COLO829 (cell line): ENCODE measurements around the gene C11orf98.
"Not testable (repeated sequence)": the region's sequence is repeated elsewhere in the genome, so short reads cannot be mapped to it uniquely, and the experiment has no call there.

ENCODE experiments used
- DNase-seq: peaks from one replicate; pipeline ENCODE4 v3.0.0; 2012; ENCODE audit warnings: low spot score

Gene C11orf98

GRCh38 chr11:62665075-62665598, at the start of gene C11orf98, which contains the start of gene CSKMT:
C11orf98 (minus strand) TSS chr11:62665210; CDS start chr11:62665169, 41 bp downstream.
CSKMT (plus strand) TSS chr11:62665312; CDS start chr11:62665880, 568 bp downstream.
- peak; percentile 93 for DNase-seq

DNA sequence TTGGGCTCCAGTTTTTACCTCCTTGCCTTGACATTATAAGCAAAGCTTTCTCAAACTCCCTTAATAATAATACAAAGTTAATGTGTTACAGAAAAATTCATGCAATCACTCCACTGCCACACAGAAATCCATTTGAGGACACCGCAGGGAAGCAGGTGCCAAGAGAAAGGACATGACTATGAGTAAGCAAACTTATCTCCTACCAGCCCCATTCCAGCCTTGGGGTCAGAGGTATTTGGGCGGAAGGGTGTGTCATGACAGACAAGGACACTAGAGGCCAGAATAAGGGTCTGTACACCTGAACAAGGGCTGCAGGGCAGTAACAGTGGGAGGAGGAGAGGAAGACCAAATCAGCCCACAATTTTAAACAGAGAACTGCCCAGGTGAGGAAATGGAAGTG, 48.3 kb upstream of the C11orf98 start:
- DNase-seq: no peak

DNA sequence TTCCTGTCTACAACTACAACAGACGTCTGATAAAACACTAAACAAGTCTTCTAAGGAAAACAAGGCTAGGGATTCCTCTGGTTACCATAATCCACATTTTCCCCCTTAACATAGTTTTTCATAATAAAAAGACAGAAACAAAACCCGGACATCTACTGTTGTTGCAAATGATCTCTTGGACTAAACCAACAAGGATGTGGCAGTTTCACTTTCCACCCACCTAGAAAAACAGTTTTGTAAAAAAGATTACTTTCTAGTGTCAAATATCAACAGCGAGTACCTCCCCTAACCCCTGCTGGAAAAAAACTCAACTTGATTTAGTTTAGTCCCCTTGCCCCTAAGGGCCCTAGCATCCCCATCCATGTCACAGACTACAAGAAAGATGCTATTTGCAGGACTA, 47.9 kb upstream of the C11orf98 start:
- no peak for DNase-seq

DNA sequence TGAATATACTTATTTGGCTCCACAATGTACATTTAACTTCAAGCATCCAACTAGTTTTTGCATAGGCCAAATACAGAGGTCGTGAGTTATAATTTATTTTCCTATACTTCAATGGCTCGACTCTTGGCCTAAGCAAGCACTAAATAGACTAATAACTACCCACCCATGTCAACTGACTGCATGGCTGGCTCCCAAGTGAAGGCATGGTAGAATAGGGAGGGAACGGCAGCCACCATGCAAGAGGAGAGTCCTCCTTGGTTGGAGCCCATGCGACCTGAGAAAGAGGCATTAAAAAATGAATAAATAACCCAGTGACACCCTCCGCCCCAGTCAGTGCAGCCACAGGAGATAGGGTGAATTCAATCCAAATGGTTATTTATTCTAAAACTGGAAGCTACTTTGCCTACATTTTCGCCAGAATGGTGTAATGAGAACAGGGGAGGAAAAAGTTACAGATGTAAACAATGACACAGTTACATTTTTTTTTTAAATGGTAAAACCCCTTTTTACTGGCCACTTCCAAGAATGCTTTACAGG, 47.3 kb upstream of the C11orf98 start:
- DNase-seq: no peak

DNA sequence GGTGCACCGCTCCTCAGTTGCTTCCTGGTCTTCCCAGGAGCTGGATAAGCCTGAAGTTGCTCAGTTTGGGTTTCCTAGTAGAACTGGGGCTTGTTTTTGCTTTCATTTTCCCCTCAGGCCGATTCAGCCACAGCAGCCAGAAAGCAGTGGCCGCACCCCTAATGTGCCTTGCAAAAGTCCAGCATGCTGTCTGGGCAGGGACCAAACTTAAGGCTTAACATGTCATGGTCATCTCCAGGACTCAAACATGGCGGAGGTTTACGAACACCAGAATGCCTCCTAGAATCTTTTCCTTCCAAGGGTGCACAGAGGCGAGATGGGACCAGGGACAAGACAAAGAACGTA, 45.0 kb upstream of the C11orf98 start:
- no peak for DNase-seq

GRCh38 chr11:62709247-62710000, 44.4 kb upstream of the C11orf98 start:
- peak; percentile 94 for DNase-seq

DNA sequence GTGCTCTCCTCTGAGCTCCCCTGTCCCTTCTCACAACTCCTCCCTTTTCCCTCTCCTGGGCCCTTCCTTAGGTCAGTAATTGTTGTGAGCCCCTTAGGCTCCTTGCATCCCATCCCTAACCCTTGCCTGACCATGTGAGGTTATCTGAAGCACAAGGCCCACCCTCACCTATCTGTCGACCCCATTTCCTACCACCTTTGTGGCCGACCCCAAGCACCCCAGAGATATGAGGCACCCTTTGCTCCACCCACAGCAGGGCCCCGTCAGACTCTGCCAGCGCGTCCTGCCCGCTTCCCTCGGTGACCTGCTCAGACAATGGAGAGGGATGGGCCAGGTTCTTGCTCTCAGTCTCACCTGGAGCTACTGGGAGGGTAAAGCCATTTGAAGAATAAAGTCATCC, 43.8 kb upstream of the C11orf98 start:
- no peak for DNase-seq

DNA sequence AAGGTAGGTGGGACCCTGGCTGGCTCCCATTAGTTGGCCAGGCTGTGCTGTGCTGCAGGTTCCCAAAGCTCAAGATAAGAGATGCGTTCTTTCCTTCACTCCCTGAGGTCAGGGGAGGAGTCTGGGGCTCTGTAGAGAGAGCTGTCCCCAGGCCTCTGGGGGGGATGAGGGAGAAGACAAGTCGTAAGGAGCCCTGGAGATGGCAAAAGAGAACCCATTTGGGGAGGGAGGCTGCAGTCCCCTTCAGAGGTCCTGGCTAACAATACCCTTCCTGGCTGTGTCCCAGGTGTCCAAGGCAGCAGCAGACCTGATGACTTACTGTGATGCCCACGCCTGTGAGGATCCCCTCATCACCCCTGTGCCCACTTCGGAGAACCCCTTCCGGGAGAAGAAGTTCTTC, 43.4 kb upstream of the C11orf98 start:
- DNase-seq: no peak

GRCh38 chr11:62707277-62707861, 42.4 kb upstream of the C11orf98 start, which contains the start of the genes BSCL2 and GNG3:
BSCL2 (minus strand) TSS chr11:62707424; CDS start chr11:62707195, 229 bp downstream.
GNG3 (plus strand) TSS chr11:62707676; CDS start chr11:62708296, 620 bp downstream.
- DNase-seq: no peak

GRCh38 chr11:62706850-62707247, 41.8 kb upstream of the C11orf98 start:
- DNase-seq: no peak

DNA sequence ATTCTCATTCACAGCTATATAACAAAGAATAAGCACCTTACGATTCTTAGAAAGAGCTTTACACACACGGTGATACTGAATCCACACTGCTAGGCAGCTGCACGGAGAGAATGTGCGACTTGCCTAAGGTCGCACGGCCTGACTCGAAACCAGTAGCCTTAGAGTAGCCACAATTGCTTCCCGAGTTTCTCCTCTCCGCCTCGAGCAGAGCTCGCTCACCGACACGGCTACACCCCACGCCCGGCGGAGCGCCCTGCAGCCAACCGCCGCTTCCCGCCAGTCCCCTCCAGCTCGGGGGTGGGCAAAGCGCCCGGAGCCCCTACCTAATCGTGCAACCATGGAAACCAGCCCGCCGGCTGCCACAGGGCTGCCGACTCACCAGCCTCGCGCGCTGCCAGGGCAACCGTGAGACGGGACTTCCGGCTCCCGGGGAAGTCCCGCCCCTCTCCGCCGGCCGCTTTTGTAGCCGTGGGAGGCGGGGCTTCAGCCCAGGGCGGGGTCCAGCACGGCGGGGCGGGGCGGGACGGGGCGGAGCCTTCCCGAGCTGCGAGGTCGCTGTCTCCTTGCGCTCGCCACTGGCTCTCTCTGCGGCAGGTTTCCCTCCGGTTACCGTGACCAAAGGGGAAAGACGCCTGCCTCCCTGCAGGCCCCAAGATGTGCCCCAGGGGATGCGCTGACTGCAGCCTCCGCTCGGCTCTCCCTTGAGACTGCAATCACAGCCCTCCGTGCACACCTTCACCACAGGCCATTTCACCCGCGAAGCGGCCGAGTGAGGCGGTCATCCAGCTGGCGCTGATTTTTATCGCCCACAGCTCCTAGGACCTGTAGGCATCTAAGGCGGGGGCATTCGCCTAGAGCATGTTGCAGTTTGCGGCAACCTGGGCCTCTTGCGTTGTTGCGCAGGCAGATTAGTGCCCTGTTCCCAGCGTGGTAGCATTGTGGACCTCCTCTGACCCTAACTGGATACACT, 41.2 kb upstream of the C11orf98 start:
- peak; percentile 87 for DNase-seq

GRCh38 chr11:62705413-62705812, 40.4 kb upstream of the C11orf98 start:
- peak; percentile 16 for DNase-seq

GRCh38 chr11:62703921-62704320, 38.9 kb upstream of the C11orf98 start:
- not testable (repeated sequence) for DNase-seq

DNA sequence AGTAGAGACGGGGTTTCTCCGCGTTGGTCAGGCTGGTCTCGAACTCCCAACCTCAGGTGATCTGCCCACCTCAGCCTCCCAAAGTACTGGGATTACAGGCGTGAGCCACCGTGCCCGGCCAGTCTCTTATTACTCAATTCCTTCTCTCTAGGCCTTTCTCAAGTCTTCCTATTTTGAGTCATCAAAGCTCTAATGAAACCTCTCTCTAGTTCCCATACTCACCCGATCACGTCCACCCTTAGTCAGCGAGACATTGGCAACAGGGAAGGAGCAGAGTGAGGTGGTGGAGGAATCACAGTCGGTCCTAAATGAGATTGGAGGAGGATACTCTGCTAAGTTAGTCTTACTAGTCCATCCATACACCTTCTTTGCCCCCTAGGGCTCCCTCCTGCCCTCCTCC, 37.2 kb upstream of the C11orf98 start:
- DNase-seq: no peak

- DNase-seq: peak; percentile 36
Observed at GRCh38 chr11:62694455-62695167, 29.6 kb upstream of the C11orf98 start.

GRCh38 chr11:62693624-62694023, 28.6 kb upstream of the C11orf98 start:
- not testable (repeated sequence) for DNase-seq

DNA sequence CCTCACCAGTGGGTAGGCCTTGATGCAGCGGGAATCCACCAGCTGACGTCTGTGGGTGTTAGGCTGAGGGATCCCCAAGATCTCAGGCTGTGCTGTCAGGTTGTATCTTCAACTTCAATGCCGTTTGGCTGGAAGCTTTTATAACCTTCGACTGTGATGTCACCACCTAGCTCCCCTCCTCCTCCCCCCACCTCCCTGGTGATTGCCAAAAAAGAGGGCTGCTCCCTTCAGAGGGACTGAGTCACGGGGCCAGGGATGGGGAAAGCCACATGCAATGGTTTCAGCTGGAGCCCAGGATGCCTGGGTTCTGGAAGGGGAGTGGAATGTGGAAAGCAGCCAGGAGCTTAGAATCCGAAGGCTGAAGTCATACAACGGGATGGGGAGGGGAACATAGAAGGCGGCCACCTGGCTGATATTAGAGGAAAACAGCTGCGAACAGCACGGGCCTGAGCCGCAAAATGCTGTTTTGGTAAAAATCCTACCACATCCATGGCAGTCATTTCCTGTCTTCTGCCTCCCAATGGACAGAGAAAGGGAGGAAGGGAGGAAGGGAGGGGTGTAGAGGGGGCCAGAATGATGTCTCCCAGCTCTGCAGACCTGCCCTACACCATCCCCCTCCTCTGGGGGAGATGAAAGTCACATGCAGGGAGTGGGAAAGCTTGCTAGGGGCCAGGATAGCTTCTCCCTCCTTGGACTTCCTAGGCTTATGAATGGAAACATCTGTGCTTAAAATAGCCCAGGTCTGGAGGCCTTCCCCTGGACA, 24.6 kb upstream of the C11orf98 start, which contains the start of gene LRRN4CL:
Gene LRRN4CL (minus strand): TSS at position 110 of the 763 bp plus-strand sequence. CDS start 1,022 bp downstream, outside the sequence.
- DNase-seq: no peak

DNA sequence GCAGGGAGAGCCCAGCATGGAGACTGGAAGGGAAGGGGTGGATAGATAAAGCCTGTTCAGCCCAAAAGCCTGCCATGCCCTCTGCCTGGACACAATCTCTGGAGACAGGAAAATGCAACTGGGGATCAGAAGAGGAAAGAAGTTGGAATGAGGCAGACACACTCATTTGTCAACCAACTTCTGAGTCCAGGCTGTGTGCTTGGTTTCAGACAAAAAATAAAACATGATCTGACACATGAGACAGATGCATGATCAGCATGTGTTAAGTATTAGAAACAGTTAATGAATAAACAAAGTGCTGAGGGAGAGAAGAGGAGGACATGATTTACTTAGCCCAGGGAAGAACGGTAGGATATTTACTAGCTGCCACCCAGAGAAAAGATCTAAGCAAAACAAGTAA, 23.5 kb upstream of the C11orf98 start:
- DNase-seq: no peak

- DNase-seq: no peak
Observed at GRCh38 chr11:62687508-62688396, 22.7 kb upstream of the C11orf98 start.
